ENCODE data around the gene DGKI.

DNA sequence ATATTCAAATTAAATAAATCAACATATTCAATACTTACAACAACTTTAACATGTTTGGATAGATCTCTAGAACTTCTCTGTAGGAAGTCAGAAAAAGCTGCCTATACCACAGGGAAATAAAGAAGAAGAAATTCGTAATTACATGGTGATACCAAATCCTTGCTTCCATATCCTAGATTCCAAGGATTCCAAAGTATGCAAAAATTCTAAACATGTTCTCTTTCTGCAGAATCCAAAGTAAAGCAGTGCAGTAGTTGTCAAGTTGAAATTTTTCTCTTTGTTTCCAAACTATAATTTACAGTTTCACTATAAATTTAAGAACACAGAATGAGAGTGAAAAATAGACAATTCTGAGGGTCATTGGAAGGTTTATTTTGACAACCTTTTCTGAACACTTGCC is 269.6 kb downstream of the DGKI start:
- TF ChIP-seq KAT7 (CRISPR knock-in tag; IDR thresholded peaks at IDR 0.05; ENCODE audit: borderline replicate concordance) (no peak), CTCF (IDR thresholded peaks at IDR 0.05) (no peak), SP1 (CRISPR knock-in tag; conservative IDR thresholded peaks at IDR 0.05) (no peak), HMGXB4 (CRISPR knock-in tag; IDR thresholded peaks at IDR 0.05) (no peak), NFYB (CRISPR knock-in tag; conservative IDR thresholded peaks at IDR 0.05; ENCODE audit: low read depth) (no peak), CREM (CRISPR knock-in tag; IDR thresholded peaks at IDR 0.05) (no peak), TEAD4 (CRISPR knock-in tag; IDR thresholded peaks at IDR 0.05) (no peak), ZNF121 (CRISPR knock-in tag; IDR thresholded peaks at IDR 0.05) (no peak), JUN (CRISPR knock-in tag; IDR thresholded peaks at IDR 0.05) (no peak), TCF7 (CRISPR knock-in tag; IDR thresholded peaks at IDR 0.05; ENCODE audit: low read depth) (no peak)
- TF ChIP-seq, protein P1, sequence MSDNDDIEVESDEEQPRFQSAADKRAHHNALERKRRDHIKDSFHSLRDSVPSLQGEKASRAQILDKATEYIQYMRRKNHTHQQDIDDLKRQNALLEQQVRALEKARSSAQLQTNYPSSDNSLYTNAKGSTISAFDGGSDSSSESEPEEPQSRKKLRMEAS (CRISPR knock-in tag; IDR thresholded peaks at IDR 0.05) = no peak
